B cell (primary cell): ENCODE results near the gene PTPRT.

Experiments
- EZH2 ChIP-seq: IDR thresholded peaks from 2 replicates; pipeline ENCODE4 v1.6.1; 2012; ENCODE audit warnings: borderline replicate concordance, low read depth, mild to moderate bottlenecking, moderate library complexity, low read length; ENCODE audit not compliant: insufficient read depth, poor library complexity, severe bottlenecking
- TF ChIP-seq, protein P1 (sequence below): fragments of 200-600 bp; IDR thresholded peaks from one replicate; pipeline ENCODE4 v1.8.0; 2022; ENCODE audit warnings: antibody characterized with exemption, mild to moderate bottlenecking

DNA sequence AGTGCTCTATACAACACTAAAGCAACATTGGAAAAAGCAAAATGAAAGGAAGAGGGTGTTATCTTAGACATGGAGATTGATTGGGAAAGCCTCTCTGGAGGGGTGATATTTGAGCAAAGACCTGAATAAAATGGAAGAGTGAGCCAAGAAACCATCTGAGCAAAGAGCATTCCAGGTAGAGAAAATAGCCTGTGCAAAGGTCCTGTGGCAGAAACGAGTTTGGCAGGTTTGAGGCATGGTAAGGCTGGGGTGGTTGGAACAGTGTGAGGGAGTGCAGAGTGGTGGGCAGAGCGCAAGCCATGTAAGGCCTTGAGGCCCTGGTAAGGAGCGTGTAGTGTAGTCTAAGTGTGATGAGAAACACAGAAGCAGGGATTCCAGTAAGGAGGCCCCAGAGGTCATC lies 40.0 kb upstream of the PTPRT start:
- TF ChIP-seq, protein P1, sequence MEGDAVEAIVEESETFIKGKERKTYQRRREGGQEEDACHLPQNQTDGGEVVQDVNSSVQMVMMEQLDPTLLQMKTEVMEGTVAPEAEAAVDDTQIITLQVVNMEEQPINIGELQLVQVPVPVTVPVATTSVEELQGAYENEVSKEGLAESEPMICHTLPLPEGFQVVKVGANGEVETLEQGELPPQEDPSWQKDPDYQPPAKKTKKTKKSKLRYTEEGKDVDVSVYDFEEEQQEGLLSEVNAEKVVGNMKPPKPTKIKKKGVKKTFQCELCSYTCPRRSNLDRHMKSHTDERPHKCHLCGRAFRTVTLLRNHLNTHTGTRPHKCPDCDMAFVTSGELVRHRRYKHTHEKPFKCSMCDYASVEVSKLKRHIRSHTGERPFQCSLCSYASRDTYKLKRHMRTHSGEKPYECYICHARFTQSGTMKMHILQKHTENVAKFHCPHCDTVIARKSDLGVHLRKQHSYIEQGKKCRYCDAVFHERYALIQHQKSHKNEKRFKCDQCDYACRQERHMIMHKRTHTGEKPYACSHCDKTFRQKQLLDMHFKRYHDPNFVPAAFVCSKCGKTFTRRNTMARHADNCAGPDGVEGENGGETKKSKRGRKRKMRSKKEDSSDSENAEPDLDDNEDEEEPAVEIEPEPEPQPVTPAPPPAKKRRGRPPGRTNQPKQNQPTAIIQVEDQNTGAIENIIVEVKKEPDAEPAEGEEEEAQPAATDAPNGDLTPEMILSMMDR = no peak
- TF ChIP-seq EZH2 = no peak
